Ascending aorta (tissue), 2 donors: ENCODE measurements around the gene CALN1. TPM values are rescaled to one million over a fixed set of nuclear protein-coding genes. Genes with fewer than 3 reads are reported as not detected.
"Not testable (repeated sequence)": the region's sequence is repeated elsewhere in the genome, so short reads cannot be mapped to it uniquely, and the experiment has no call there.

ENCODE experiments used
- DNase-seq, 2 donors: peaks; one replicate each; pipeline ENCODE4 v3.0.0-alpha.2; 2019; ENCODE audit warnings: low spot score in 2 of 2
- H3K27ac ChIP-seq, 2 donors: fragments of 200-600 bp; sonication (generic); one replicate each; pipeline ENCODE4 v1.5.1; 2016 to 2017; ENCODE audit warnings: mild to moderate bottlenecking in 1 of 2
- H3K27me3 ChIP-seq: fragments of 200-600 bp; sonication (generic); one replicate; pipeline ENCODE4 v1.5.1; 2017
- H3K36me3 ChIP-seq, 2 donors: fragments of 200-600 bp; sonication (generic); one replicate each; pipeline ENCODE4 v1.5.1; 2016
- H3K4me1 ChIP-seq, 2 donors: fragments of 200-600 bp; sonication (generic); one replicate each; pipeline ENCODE4 v1.5.1; 2016 to 2017; ENCODE audit warnings: mild to moderate bottlenecking in 1 of 2
- H3K4me3 ChIP-seq, 2 donors: fragments of 200-600 bp; sonication (generic); one replicate each; pipeline ENCODE4 v1.5.1; 2016 to 2017; ENCODE audit warnings: mild to moderate bottlenecking in 1 of 2
- H3K9me3 ChIP-seq, 2 donors: fragments of 200-600 bp; sonication (generic); one replicate each; pipeline ENCODE4 v1.5.1; 2016
- intact Hi-C: fragments of 100-400 bp; cut with DNase I; formaldehyde crosslinking; loops from one replicate; pipeline ENCODE4 v1.15.1; 2023
- total RNA-seq: library from RNA; depleted of rRNA; stranded (reverse); fragments of >200 nt; gene quantifications from one replicate; pipeline ENCODE4 v1.1.0, GENCODE V29; 2016
- TF ChIP-seq, protein P1 (sequence below), 3 experiments: fragments of 200-600 bp in 2 of 3; fragments of 450-650 bp in 1 of 3; sonication (generic) in 2 of 3; IDR thresholded peaks; one replicate each; pipeline ENCODE4 v1.5.1; 2016 to 2019; ENCODE audit warnings: antibody characterized with exemption in 3 of 3, mild to moderate bottlenecking in 1 of 3, moderate library complexity in 1 of 3

CALN1 gene
- total RNA-seq, 1 donor from 2014 or later = 1.2 TPM

- peaks cover 0 to 15% of the 10 kb centered on the region in 2 donors for H3K9me3 ChIP-seq
Observed at GRCh38 chr7:71925663-71926062, 486.5 kb downstream of the CALN1 start.

DNA sequence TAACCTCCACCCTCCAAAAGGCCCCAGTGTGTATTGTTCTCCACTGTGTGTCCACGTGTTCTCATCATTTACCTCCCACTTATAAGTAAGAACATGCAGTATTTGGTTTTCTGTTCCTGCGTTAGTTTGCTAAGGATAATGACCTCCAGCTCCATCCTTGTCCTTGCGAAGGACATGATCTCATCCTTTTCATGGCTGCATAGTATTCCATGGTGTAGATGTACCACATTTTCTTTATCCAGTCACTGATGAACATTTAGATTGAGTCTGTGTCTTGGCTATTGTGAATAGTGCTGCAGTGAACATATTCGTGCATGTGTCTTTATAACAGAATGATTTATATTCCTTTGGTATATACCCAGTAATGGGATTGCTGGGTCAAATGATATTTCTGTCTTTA, 497.9 kb downstream of the CALN1 start:
- H3K27ac ChIP-seq, H3K36me3 ChIP-seq, DNase-seq, H3K4me3 ChIP-seq, H3K27me3 ChIP-seq, intact Hi-C loops, H3K9me3 ChIP-seq, H3K4me1 ChIP-seq: not testable (repeated sequence)

More at GRCh38 chr7:71925663-71926062, 486.5 kb downstream of the CALN1 start:
- no peak for DNase-seq
- no peaks in the 10 kb centered on the region for H3K36me3 ChIP-seq
- intact Hi-C loops = no loop called here
- no peak overlapping the region for H3K27ac ChIP-seq
- H3K27me3 ChIP-seq = no peaks in the 10 kb centered on the region
- TF ChIP-seq, protein P1, sequence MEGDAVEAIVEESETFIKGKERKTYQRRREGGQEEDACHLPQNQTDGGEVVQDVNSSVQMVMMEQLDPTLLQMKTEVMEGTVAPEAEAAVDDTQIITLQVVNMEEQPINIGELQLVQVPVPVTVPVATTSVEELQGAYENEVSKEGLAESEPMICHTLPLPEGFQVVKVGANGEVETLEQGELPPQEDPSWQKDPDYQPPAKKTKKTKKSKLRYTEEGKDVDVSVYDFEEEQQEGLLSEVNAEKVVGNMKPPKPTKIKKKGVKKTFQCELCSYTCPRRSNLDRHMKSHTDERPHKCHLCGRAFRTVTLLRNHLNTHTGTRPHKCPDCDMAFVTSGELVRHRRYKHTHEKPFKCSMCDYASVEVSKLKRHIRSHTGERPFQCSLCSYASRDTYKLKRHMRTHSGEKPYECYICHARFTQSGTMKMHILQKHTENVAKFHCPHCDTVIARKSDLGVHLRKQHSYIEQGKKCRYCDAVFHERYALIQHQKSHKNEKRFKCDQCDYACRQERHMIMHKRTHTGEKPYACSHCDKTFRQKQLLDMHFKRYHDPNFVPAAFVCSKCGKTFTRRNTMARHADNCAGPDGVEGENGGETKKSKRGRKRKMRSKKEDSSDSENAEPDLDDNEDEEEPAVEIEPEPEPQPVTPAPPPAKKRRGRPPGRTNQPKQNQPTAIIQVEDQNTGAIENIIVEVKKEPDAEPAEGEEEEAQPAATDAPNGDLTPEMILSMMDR (IDR thresholded peaks at IDR 0.05) = no peak
- no peaks in the 10 kb centered on the region for H3K4me1 ChIP-seq
- no peak overlapping the region for H3K4me3 ChIP-seq

GRCh38 chr7:71912476-71912875, 499.7 kb downstream of the CALN1 start:
- no peaks in the 10 kb centered on the region for H3K36me3 ChIP-seq
- no peaks in the 10 kb centered on the region for H3K9me3 ChIP-seq
- H3K4me1 ChIP-seq = no peaks in the 10 kb centered on the region
- no peak for DNase-seq
- no peaks in the 10 kb centered on the region for H3K27me3 ChIP-seq
- H3K27ac ChIP-seq = no peak overlapping the region
- intact Hi-C loops = no loop called here
- no peak overlapping the region for H3K4me3 ChIP-seq
- TF ChIP-seq, protein P1 (IDR thresholded peaks at IDR 0.05) = no peak

GRCh38 chr7:71911051-71911450, 501.1 kb downstream of the CALN1 start:
- no peaks in the 10 kb centered on the region for H3K9me3 ChIP-seq
- no peaks in the 10 kb centered on the region for H3K36me3 ChIP-seq
- no peak overlapping the region for H3K27ac ChIP-seq
- DNase-seq = no peak
- H3K27me3 ChIP-seq = no peaks in the 10 kb centered on the region
- H3K4me3 ChIP-seq = no peak overlapping the region
- TF ChIP-seq, protein P1 (IDR thresholded peaks at IDR 0.05) = no peak
- intact Hi-C loops = no loop called here
- H3K4me1 ChIP-seq = no peaks in the 10 kb centered on the region

DNA sequence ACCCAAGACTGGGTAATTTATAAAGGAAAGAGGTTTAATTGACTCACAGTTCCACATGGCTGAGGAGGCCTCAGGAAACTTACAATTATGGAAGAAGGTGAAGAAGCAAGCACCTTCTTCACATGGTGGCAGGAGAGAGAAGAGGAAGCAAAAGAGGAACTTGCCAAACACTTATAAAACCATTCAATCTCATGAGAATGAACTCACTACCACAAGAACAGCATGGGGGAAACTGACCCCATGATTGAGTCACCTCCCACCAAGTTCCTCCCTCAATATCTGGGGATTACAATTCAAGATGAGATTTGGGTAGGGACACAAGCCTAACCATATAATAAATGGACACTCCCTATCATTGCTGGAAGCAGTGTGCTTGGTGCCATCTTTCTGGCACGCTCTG, 506.3 kb downstream of the CALN1 start:
- no peaks in the 10 kb centered on the region for H3K36me3 ChIP-seq
- no peak overlapping the region for H3K27ac ChIP-seq
- no peak overlapping the region for H3K4me3 ChIP-seq
- no peaks in the 10 kb centered on the region for H3K9me3 ChIP-seq
- TF ChIP-seq, protein P1 (IDR thresholded peaks at IDR 0.05) = no peak
- no peaks in the 10 kb centered on the region for H3K4me1 ChIP-seq
- intact Hi-C loops = no loop called here
- H3K27me3 ChIP-seq = no peaks in the 10 kb centered on the region
- DNase-seq = no peak

GRCh38 chr7:71904484-71904883, 507.7 kb downstream of the CALN1 start:
- no peak for DNase-seq
- no peaks in the 10 kb centered on the region for H3K27me3 ChIP-seq
- TF ChIP-seq, protein P1 (IDR thresholded peaks at IDR 0.05) = no peak
- H3K4me3 ChIP-seq = no peak overlapping the region
- H3K9me3 ChIP-seq = peaks cover 0 to 5% of the 10 kb centered on the region in 2 donors
- H3K36me3 ChIP-seq = no peaks in the 10 kb centered on the region
- H3K4me1 ChIP-seq = no peaks in the 10 kb centered on the region
- no peak overlapping the region for H3K27ac ChIP-seq
- intact Hi-C loops = no loop called here
